AG09309 (cell line): ENCODE measurements around the gene SLC2A1.

Source experiments
- DNase-seq: peaks from one replicate; pipeline ENCODE4 v3.0.0-alpha.2; 2010; ENCODE audit warnings: low read depth
- H3K4me3 ChIP-seq: 2 replicates; pipeline ENCODE4 v1.5.1; 2011; ENCODE audit warnings: mild to moderate bottlenecking, low read depth, low read length, moderate library complexity; ENCODE audit not compliant: control insufficient read depth
- TF ChIP-seq, protein P1 (sequence below): IDR thresholded peaks from 2 replicates; pipeline ENCODE4 v1.5.1; 2011; ENCODE audit warnings: mild to moderate bottlenecking, low read depth, low read length, inconsistent platforms; ENCODE audit not compliant: insufficient read depth, control insufficient read depth; ENCODE audit errors: missing control alignments

Gene SLC2A1

DNA sequence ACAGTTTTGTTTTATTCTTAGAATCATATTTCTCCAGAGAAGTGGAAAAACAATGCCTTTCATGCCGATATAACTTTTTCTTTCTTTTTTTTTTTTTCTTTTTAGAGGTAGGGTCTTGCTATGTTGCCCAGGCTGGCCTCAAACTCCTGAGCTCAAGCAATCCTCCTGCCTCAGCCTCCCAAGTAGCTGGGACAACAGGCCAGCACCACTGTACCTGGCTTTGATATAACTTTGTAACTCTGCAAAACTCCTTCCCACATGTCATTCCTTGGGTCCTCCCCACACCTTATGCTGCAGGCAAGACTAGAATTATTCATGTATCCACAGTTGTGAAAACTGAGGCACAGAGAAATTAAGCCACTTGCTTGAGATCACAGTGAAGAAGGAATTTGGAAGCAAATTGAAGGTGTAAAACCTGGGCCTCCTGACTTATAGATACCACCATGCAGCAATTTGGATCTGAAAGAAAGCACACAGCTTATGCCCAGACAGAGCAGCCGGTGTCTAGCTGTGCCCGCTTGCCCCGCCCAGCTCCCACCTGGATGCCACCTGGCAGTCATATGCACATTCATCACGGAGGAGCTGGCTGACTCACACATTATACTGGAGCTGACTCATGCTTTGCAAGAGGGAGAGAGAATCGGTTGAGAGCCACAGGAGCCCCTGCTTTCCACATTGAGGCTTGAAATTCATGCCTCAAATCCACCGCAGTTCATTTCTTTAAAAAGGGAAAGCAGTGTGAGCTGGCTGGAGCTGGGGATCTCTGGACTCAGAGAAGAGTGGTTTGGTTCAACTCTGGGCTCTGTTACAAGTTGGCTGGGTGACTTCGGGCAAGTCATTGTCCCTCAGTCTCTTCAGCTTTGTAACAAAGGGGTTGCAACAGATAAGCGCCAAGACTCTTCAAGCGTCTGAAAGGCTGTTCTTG, 8.3 kb upstream of the SLC2A1 start:
- peak; percentile 84 for DNase-seq
- TF ChIP-seq, protein P1, sequence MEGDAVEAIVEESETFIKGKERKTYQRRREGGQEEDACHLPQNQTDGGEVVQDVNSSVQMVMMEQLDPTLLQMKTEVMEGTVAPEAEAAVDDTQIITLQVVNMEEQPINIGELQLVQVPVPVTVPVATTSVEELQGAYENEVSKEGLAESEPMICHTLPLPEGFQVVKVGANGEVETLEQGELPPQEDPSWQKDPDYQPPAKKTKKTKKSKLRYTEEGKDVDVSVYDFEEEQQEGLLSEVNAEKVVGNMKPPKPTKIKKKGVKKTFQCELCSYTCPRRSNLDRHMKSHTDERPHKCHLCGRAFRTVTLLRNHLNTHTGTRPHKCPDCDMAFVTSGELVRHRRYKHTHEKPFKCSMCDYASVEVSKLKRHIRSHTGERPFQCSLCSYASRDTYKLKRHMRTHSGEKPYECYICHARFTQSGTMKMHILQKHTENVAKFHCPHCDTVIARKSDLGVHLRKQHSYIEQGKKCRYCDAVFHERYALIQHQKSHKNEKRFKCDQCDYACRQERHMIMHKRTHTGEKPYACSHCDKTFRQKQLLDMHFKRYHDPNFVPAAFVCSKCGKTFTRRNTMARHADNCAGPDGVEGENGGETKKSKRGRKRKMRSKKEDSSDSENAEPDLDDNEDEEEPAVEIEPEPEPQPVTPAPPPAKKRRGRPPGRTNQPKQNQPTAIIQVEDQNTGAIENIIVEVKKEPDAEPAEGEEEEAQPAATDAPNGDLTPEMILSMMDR: no peak
- H3K4me3 ChIP-seq: no peak overlapping the region

DNA sequence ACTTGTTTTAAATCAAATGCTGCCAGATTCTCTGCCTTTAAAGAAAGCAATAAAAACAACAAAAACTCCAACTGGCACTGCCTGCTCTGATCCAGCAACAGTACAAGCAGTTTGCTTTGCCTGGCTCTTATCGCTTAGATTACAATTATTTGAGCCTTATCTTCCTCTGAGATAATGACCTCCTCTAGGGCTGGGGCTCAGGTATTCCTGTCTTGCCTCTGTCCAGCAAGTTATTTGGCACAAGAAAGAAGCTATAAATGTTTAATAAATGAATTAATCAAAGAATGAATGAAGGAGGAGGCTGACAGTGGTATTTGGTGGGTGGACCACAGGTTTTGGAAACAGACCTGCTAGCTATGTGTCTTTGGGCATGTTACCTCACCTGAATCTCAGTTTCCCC, 6.7 kb upstream of the SLC2A1 start:
- TF ChIP-seq, protein P1: no peak
- DNase-seq: no peak
- no peak overlapping the region for H3K4me3 ChIP-seq

GRCh38 chr1:42964044-42964812, 5.6 kb upstream of the SLC2A1 start:
- TF ChIP-seq, protein P1: no peak
- no peak for DNase-seq

DNA sequence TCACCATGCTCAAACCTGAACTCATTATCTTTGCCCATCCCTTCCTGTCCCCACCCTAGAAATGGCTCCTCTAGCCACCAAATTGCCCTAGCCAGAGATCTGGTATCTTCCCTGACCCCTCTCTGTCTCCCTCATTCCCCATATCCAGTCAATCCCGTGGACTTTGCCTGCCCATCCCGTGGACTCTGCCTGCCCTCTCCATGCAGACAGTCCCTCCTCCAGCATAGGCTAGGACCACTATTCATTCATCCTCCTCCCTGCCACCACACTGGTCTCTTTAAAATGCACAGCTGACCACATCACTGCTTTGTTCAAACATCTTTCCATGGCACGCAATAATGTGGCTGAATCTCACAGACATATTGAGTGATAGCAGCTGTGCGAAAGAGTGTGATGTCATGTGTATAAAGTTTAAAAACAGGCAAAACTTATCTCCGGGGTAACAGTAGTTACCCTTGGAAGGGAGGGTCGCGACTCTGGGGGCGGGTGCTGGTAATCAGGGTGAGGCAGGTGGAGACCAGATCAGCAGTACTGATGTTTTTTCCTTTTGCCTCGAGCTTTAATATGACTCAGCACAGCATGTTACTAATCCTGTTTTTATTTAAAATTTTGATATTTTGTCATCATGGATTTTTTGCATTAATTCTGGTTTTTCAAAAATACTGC, 4.8 kb upstream of the SLC2A1 start:
- TF ChIP-seq, protein P1: no peak
- H3K4me3 ChIP-seq: peak overlapping the region; percentile 8; the same call in 1 of the 2 replicates
- DNase-seq: no peak

More at GRCh38 chr1:42964044-42964812, 5.6 kb upstream of the SLC2A1 start:
- no peak overlapping the region for H3K4me3 ChIP-seq

GRCh38 chr1:42962641-42963377, 4.1 kb upstream of the SLC2A1 start:
- TF ChIP-seq, protein P1: no peak
- H3K4me3 ChIP-seq: no peak overlapping the region
- DNase-seq: no peak
